GM18508 (cell line): Measurements from ENCODE around the gene RNF6.

Experiments
- ATAC-seq: cut with Tn5 transposase; IDR thresholded peaks from one replicate; pipeline ENCODE4 v1.9.1; 2021; ENCODE audit warnings: moderate number of reproducible peaks; ENCODE audit not compliant: insufficient read depth, unreplicated experiment

The RNF6 gene

GRCh38 chr13:26168835-26169234, 53.3 kb downstream of the RNF6 start:
- ATAC-seq: no peak

GRCh38 chr13:26168237-26168814, 53.8 kb downstream of the RNF6 start:
- no peak for ATAC-seq

GRCh38 chr13:26163812-26164211, 58.3 kb downstream of the RNF6 start:
- ATAC-seq: no peak
